SH-SY5Y (cell line): ENCODE data around the gene RAB5A.

Experiments
- GATA2 ChIP-seq: IDR thresholded peaks from 2 replicates; pipeline ENCODE4 v1.6.1; 2011; ENCODE audit warnings: mild to moderate bottlenecking, low read depth, low read length
- GATA3 ChIP-seq: IDR thresholded peaks from 2 replicates; pipeline ENCODE4 v1.6.1; 2011; ENCODE audit warnings: low read depth, mild to moderate bottlenecking, low read length, moderate library complexity

DNA sequence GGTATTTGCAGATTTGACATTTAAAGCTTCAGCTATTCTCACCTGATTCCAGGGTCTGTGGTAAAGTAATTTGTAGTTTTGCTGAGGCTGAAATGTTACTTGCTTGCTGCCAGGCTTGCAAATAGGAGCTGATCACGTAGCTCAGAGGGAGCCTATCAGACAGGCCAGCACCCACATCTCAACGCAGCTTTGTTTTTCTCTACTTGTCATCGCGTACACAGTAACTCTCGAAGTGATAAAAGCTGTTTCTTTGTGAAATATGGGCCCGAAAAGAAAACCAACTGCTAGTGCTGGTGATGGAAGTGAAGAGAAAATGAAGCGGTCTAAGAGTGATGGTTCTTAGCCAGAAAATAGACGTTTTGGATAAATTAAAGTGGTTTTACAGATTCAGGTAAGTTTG is 23.4 kb downstream of the RAB5A start:
- no peak for TF ChIP-seq GATA2
- TF ChIP-seq GATA3, result no peak
